Fibroblast of the conjunctiva (primary cell): ENCODE measurements around the gene FAM117A.

Source experiments
- DNase-seq: peaks from one replicate; pipeline ENCODE4 v3.0.0-alpha.2; 2010; ENCODE audit warnings: low read depth

The FAM117A gene

DNA sequence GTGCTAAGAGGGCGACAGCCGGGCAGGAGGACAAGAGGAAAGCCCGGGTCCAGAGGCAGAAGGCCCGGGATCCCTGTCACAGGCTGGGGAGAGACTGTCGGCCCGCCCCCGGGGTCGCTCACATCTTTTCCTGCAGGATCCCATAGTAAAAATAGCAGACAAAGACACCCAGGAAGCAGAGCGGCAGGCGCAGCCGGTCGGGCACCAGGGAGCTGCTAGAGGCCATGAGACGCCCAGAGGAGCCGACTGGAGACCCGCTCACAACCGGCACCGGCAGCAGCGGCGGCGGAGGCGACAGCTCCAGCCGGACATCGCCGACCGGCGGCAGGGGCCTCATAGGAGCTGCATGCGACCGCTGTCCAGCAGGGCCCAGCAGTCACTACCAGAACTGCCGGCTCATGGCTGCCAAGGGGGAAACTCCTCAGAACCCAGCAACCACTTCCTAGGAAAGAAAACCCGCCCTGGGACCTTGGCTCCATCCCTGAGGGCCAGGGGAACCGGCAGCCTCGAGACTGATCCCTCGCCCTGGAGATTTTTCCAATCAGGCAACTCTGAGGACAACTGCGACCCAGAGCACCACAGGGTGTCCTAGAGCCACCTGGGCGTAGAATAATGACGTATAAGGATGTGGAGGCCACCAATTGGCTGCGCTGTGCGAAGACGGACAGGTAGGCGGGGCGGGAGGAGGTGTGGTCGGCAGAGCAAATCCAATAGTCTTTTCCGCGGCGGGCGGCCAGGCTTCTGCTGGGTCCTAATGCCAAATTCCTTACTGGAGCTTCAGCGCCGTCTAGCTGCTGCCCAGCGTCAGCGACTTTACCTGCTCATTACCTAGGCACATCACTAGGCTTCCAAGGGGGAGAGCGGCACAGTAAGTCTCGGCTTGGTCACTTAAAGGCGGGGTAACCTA lies 56.1 kb downstream of the FAM117A start, which contains the start of gene SLC35B1:
SLC35B1 (minus strand) TSS at position 357 of the 907 bp plus-strand sequence; CDS start at position 226, 131 bp downstream.
- DNase-seq = peak; percentile 99

DNA sequence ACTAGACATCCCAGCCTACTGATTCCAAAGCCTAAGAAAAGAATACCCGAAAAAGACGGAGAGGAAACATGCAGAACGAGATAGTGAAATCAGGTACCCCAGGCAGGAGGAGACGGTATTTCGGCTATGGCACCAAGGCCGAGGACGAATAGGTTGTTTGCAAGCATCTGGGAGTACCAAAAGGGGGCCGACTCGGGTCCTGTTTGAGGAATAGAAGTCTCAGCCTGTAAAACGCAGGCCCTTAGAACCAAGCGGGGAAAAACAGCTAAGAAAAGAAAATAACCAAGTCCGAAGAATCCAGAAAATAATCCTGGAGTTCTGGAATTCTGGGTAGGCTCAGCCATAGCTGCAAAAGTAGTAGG lies 56.7 kb downstream of the FAM117A start:
- no peak for DNase-seq

DNA sequence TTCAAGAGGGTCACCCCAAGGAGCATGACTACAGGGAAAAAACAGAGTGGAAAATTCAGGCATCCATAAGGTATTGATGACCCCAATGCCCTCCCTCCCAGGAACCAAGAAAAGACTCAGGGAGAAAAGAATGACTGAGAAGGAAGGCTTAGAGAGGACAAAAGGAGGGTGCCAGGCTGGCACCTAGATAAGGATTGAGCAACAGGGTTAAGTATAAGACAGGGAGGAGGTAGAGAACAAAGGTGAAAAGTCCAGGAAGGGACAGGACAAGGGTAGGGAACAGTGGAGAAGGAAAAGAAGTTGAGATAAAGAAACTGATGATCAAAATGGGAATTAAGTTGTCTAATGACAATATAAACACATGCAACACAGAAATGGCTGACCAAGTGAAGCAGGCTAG lies 58.7 kb downstream of the FAM117A start:
- no peak for DNase-seq

- peak; percentile 32 for DNase-seq
These were observed 60.2 kb downstream of the FAM117A start for GRCh38 chr17:49703557-49704277.

GRCh38 chr17:49700960-49701359 lies 63.0 kb downstream of the FAM117A start:
- DNase-seq = no peak

DNA sequence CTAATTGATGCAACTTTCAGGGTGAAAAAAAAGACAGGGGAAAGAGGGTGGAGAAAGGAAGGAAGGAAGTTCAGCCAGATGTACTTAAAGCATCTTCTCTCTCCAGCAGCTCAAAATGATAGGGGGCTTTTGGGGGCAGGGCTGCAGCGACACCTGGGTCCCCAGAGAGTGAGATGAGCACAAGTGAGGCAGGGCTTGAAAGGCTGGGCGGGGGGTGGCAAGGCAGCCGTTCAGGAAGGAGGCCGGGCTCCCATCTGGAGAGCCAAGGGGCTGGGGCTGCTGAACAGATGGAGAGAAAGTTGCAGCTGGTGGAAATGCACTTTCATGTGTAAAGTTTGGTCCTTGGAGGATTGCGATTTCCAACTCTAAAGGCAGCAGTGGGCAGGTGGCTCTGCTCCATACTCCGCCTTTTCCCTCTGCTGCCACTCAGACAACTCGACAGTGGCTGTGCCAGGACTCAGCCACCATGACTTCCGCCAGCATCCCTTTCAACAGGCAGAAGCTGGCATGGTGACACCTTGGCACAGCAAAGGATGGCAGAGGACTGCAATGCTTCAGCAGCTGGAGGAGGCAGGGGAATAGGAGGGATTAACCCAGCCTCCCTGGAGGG lies 63.9 kb downstream of the FAM117A start:
- no peak for DNase-seq

DNA sequence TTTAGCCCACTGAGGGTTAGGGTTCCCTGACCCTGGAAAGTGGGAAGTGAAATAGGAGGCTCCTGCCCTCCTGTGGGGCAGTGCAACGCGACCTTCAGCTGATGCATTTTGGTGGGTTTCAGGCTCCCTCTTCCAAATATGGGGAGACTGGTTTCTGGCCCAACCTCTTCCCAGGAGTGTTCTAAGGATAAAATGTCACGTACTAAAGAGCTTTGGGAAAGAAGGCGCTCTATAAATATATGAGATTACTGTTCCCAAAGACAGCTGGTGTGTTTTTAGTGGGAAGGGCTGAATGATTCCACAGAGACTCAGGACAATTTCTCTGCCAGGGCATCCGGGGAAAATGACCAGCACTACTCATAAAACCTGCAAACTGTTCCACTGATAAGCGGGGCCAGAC lies 65.9 kb downstream of the FAM117A start:
- DNase-seq = no peak

GRCh38 chr17:49696233-49696761 lies 67.6 kb downstream of the FAM117A start:
- no peak for DNase-seq

DNA sequence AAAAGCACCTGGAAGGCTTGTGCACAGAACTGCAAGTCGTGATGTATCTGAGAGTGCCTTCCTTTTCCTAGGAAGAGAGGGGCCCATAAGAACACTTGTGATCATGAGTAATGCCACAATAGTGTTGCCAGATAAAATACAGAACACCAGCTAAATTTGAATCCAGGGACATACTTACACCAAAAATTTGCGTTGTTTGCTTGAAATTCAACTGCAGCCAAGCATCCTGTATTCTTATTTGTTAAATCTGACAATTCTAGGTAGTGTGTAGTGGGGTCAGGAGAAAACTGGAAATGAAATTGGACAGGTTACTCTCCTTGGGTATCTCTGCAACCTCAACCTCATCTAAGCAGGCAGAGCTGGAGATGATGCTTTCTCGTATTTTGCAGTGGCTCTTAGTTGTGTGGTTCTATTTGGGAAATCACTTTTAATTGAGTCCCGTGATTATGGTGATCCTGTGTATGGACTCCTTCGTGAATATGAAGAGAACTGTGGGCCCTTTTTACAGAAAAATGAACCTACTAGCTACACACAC lies 68.2 kb downstream of the FAM117A start:
- no peak for DNase-seq

DNA sequence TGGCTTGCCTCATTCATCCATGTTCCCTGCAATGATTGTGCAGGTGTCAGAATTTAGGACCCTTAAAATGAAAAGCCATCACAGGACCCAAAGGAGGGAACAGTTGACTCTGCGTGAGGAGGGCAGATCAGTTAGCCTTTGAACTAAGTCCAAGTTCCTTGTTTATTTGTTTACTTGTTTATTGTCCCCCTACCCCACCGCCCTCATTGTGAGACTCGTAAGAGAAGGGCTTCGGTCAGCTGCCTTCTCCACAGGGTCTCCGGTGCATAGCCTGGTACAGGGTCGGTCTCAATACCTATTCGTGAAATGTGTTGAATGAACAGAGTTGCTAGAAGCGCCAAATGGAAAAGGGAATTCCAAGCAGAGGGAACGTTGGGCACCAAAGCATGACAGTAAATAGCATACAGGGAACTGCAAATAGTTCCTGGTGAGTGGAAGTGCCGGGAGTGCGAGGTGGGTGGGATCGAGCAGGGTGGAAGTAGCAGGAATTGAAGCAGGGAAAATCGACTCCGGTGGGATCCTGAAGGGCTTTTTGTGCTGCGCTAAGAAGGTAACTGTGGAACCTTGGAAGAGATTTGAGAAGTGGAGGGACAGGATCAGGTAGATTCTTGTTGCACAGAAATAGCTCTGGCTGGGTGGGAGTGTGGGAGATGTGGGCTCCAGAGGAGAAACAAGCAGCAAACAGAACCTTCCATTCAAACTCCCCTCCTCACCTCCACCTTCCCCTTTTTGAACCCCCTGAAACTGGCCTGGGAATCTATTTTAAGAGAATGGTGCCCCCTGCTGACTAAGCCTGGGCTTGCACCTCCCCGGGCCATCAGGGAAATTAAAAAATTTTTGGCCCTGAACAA lies 68.9 kb downstream of the FAM117A start:
- DNase-seq = no peak

DNA sequence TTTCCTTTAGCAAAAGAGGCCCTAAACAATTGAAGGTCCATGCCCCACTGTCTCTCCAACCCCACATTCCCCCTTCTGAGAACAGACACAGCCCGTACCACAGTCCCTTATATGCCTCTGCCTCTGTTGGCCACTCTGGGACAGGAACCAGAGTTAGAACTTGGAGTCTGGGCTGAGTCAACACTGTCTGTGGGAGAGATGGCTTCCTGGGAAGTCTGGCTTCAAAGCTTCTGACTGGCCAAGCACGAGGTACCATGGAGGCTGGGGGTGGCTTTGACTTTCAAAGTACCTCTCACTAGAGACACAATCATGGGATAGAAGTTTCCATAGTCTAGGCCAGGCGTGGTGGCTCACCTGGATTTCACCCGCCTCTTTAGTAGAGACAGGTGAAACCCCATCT lies 71.2 kb downstream of the FAM117A start:
- no peak for DNase-seq

DNA sequence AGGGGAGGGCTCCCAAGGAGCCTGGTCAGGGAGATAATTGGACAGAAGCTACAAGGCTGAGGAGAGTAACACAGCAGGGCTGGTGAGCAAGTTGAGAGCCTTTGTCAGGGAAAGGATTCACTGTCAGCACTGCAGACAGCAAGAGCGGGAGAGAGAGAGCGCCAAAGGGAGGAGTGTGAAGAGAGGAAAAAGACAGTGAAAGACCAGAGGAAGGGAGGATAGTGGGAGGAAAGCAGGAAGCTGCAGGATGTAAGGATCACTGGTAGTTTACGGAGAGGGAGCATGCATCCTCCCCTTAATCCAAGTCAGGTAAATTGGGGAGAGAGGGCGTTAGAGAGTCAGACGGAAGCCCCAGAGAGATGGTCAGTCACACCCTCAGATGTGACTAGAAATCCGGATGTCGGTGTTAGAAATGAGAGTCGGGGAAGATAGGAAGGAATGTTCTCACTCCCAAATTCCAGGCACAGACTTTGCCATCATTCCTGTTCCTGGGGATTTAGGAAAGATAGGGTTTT lies 72.2 kb downstream of the FAM117A start:
- no peak for DNase-seq

DNA sequence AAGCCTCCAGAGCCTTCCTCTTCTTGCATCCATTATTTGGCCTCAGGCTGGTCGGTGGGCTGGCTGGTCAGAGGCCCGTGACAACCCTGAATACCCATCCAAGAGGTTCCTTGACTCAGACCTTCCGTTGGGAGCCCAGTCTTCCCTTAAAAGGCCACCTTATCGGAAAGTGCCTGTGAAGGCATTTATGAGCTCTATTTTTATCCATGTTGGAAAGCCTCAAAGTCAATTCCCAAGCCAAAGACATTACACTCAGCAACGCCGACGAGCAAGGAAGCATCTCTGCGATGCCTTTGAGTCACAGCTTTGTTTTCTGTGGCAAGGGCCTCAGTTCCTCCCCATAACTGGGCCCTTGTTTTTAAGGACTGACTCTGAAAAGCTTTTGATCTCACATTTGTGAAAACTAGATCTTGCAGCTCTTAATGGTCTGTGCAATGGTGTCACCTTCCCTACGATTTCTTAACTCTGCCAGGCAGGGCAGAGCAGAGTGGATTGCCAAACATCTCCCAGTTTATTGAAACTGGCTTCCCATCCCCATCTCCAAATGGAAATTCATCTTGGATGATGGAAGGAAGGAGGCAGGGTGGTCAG lies 72.8 kb downstream of the FAM117A start:
- DNase-seq = no peak

DNA sequence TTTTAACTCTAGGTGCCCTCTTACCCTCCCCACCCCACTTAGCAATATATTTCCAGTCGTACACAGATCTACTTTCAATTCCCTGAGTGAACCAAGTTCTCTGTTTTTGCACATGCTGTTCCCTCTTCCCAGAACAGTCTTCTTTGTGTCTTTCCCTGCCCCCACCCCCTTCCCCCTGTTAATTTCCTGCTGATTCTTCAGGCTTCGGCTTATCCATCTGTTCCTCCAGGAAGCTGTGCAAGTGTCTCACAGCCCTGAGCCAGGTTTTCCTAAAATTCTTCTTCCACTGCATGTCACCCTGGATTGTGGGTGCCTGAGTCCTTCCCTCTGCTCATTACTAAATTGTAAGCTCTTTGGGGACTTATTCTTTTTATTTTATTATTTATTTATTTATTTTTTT lies 73.7 kb downstream of the FAM117A start:
- no peak for DNase-seq

GRCh38 chr17:49688848-49689247 lies 75.1 kb downstream of the FAM117A start:
- DNase-seq = no peak

GRCh38 chr17:49687878-49688491 lies 75.9 kb downstream of the FAM117A start:
- DNase-seq = no peak

DNA sequence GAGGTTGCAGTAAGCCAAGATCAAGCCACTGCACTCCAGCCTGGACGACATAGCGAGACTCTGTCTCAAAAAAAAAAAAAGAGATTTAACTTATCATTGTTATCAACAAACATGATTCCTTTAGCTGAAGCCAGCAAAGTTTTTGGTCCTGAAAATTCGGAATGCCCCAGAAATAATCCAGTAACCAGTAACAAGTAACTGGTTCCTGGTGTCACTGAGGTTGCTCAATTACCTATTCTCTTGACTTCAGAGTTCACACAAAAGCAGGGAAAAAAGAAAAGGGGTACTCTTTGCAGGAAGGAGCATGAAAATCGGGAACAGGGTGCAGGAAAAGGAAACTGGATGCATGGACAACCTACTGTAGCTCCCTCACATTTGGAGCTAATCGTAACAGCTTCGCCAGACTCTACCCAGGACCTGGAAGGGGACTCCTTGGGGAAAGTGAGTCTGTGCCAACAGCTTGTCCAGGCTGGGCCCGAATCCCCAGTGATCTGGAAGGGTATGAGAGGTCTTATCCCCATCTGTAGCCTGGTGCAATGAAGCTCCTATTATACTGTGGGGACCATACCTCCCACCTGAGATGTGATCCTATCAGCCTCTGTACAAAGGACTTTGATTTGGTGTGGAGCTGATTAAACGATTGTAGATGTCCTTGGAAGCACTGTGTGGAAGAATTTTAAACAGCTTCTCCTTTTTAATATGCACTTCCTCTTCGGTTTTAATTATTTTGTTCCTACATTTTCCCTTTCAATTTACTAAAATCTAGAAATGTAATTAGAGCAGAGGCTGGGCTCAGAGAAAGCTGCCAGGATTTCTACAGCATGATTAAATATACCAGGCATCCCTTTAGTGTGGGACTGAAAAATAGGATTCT lies 82.6 kb downstream of the FAM117A start:
- no peak for DNase-seq

DNA sequence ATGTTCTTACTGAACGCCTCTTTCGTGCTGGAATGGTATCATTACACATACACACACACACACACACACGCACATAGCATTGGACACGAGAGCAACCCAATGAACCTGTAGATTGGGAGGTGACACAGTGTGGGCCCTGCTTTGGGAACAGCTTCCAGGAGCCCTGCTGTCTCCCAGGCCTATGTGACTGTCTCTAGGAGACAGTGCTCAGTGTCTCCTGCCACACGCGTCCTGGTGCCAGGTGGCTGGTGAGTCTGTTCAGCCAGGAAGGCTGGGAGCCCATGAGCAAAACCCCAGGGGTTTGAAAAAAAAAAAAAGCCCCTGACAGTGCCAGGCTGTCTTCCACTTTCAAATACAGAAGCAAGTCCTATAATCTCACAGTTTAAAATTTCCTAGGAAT lies 83.6 kb downstream of the FAM117A start:
- DNase-seq = no peak
